Fibroblast of the conjunctiva (primary cell): ENCODE data around the gene AGAP1.
"Not testable (repeated sequence)": the region's sequence is repeated elsewhere in the genome, so short reads cannot be mapped to it uniquely, and the experiment has no call there.

Experiments used
- DNase-seq: peaks from one replicate; pipeline ENCODE4 v3.0.0-alpha.2; 2010; ENCODE audit warnings: low read depth

Gene AGAP1

GRCh38 chr2:235737840-235738239 is 244.0 kb downstream of the AGAP1 start:
- DNase-seq = no peak

GRCh38 chr2:235739704-235740415 is 246.0 kb downstream of the AGAP1 start:
- no peak for DNase-seq

DNA sequence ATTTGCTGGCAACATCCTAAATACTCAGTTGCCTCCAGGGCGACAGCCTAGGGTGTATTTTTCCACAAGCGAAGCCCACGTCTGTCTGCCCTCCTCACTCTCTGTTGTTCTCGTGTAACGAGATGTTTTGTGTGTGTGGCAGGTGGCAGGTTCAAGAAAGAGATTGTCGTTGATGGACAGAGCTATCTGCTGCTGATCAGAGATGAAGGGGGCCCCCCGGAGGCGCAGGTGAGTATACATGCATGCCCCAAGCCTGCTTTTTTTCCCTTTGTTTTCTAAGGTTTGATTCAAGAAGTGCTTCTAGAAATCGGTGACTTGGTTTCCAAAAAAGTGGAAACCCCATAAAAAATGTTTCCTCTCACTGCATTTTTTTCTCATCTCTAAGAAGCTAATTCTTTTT is 247.0 kb downstream of the AGAP1 start:
- DNase-seq = no peak

- no peak for DNase-seq
Observed at GRCh38 chr2:235744161-235744560, 250.3 kb downstream of the AGAP1 start.

DNA sequence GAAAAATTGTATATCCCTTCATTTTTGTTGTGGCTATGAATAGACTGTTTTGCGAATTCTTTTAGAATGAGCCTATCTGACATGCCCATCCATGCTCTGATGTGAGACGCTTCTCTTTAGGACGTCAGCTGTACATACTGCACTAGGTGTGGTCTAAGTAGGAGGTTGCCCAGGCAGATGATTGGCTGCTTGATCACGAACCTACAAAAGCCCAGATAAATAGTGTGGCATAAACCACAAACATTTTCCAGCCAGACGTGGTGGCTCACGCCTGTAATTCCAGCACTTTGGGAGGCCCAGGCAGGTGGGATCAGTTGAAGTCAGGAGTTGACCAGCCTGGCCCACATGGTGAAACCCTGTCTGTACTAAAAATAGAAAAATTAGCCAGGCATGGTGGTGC is 251.8 kb downstream of the AGAP1 start:
- DNase-seq = no peak

DNA sequence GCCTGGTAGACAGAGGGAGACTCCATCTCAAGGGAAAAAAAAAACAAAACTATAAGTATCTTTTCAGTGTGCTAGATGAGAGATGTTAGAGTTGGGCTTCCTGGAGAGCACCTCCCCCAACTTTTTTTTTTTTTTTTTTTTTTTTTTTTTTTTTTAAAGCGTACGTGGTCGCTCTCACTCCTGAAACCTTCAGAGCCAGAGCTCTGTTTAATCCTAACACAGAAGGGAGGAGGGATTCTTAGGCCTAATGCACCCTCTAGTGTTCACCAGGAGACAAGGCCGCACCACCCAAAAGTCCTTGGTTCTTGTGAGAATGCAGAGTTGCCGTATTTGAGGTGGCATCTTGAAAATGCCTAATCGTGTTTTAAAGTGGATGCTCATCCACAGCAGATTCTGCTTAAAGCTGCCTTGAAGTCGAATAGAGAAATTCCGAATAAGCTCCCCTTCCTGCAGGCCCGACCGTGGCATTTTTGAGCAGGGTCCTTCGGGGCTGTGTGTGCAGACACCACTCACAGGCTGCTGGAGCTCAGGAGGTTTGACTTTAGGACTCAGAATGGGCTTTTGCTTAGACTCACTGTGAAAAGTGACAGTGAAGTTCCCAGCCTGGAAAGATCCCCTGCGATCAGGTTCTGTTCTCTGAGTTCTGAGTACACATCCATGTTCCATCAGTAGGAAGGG is 252.6 kb downstream of the AGAP1 start:
- peak; percentile 82 for DNase-seq

DNA sequence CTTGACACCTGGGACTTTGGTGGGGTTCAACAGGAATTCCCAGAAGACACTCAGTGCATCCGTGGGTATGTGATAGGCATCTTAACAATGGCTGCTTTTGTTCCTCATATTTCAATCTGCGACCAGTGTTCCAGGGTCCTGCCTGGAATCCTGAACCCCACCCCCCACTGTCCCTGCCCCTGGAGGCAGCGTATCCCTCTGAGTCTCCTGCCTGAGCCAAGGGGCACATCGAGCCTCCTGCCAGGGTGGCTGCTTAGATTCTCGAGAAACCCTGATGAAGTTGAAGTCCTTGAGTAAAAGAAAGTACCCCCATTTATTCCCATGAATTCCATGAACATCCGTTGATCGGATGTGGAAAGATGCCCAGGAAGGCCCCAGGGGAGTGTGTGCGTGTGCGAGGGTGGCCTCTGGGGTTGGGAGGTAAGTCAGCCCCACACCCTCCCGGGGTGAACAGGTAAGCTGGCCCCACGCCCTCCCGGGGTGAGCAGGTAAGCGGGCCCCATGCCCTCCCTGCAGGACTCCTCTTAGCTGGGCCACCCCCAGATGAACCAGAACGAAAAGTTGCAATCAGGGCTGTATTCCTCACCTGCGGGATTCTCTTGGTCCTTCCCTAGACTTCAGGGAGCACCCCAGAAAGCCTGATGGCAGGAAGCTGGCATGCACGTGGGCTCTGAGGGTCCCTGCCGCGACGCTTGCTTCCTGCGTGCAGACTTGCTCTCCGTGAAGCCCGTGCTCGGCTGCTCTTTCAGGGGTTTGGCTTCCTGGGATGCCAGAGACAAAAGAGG is 253.3 kb downstream of the AGAP1 start:
- DNase-seq = no peak

GRCh38 chr2:235747786-235748091 is 253.9 kb downstream of the AGAP1 start:
- DNase-seq = no peak

GRCh38 chr2:235749121-235749770 is 255.4 kb downstream of the AGAP1 start:
- no peak for DNase-seq

GRCh38 chr2:235749771-235750160 is 255.9 kb downstream of the AGAP1 start:
- no peak for DNase-seq

GRCh38 chr2:235752846-235753245 is 259.0 kb downstream of the AGAP1 start:
- DNase-seq = no peak

DNA sequence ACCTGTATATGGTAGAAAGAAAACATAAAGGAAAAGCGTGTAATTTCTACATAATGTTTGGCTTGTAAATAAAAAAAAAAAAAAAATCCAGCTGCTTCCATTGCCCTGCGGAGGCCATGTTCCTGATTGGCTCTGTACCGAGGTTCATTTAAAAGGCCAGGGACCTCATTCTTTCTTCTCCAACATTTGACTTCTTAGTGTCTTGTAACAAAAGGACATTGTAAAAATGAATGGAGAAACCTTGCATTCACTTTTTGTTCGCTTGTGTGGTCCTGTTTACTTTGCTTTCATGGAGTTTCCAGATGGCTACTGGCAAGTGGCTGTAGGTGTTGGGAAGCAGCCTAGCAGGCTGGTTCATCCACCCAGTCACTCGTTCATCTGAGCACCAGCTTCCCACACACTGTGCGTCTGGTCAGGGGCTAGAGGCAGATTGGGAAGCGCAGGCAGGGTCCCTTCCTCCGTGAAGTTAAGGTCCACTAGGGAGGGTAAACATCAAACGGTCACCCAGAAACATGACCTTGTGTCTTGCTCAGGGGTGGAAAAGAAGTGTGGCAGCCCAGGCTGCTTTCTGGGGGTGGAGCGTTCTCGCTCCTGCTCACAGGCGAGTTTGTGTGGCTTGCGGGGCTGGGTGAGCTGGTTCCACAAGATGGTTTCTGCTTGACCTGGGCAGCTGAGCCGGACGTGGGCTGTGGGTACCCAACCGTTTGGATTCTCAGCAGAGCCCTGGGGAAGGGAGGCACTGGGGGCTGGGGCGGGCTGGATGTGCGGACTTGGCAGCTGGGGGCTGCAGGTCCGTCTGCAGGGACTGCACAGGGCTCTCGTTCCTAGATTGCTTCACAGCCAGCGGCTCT is 260.7 kb downstream of the AGAP1 start:
- DNase-seq = no peak

GRCh38 chr2:235756491-235756890 is 262.6 kb downstream of the AGAP1 start:
- DNase-seq = no peak

GRCh38 chr2:235757212-235757611 is 263.4 kb downstream of the AGAP1 start:
- DNase-seq = no peak

DNA sequence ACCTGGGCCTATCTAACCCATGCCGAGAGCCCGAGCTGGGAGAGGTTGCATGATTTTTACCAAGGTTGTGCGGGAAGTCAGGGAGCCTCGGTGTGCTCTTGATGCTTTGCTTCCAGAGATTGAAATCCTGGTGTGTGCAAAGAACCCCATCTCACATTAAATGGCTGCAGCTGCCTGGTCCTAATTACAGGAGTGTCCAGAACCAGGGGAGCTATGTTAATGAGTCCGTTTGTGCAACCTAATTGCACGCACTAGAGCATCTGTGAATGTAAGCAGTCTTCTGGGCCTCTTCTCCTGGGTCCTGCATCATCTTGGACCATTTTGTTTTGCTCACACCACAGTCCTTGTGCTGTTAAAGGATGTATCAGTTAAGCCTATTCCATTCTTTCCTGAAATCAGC is 263.8 kb downstream of the AGAP1 start:
- no peak for DNase-seq

- no peak for DNase-seq
Observed at GRCh38 chr2:235762832-235763598, 269.2 kb downstream of the AGAP1 start.

DNA sequence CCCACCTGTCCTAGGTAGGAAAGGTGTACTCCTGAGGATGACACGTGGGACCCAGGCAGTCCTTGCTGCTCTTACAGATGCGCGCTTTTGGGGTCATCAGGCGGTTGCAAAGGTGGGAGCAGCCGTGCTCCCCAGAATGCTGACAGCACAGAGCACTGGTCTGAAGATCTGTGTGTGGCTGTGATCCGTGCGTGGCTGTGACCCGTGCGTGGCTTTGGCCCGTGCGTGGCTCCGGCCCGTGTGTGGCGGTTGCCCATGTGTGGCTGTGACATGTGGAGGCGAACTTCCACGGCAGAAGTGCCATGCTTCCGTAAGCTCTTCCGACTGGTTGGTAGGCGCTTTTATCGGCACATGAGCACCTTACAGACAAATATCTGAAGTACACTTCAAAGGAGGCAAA is 270.0 kb downstream of the AGAP1 start:
- no peak for DNase-seq

GRCh38 chr2:235764478-235764877 is 270.6 kb downstream of the AGAP1 start:
- DNase-seq = not testable (repeated sequence)

- peak; percentile 41 for DNase-seq
Observed at GRCh38 chr2:235765181-235765820, 271.5 kb downstream of the AGAP1 start.

DNA sequence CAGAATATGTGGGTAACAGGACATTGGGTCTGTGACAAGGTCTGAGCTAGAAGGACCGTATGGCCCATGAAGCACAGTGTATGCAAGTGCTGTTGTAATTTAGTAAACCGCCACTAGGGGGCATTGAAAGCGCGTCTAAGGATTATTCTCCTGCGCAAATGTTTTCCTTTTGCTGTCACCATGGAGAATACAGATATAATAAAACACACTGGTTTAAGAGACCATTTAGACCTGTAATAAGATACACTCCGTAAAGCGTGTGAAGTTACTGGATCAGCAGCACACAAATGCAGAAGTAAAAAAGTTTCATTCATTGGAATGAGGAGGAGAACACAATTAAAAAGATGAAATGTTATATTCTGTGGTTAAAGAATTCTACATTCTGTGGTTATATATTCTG is 272.4 kb downstream of the AGAP1 start:
- DNase-seq = peak; percentile 73

DNA sequence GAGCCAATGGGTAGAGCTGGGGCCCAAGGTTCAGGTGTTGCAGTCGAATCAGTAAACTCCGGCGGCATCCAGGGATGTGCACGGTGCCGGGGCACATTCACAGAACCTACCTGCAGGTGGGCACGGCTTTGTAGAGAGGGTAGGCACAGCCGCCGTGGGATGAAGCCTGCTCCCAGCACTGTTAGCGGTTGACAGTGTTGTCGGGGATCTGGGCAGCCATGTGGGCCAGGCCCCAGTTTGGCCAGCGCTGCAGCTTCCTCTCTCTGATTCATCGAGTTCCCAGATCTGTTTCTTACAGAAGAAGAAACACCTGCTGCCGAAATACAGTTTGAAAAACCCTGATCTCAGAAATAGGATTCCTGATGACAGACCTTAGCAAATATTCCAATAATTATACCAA is 274.8 kb downstream of the AGAP1 start:
- DNase-seq = no peak
